GM19238 (cell line): ENCODE data around the gene SMCR8.
"Not testable (repeated sequence)": the region's sequence is repeated elsewhere in the genome, so short reads cannot be mapped to it uniquely, and the experiment has no call there.

Experiments
- DNase-seq: peaks from one replicate; pipeline ENCODE4 v3.0.0; 2011; ENCODE audit warnings: low spot score; ENCODE audit not compliant: insufficient read length

The SMCR8 gene

GRCh38 chr17:18315961-18316360 lies 868 bp downstream of the SMCR8 start:
- no peak for DNase-seq

DNA sequence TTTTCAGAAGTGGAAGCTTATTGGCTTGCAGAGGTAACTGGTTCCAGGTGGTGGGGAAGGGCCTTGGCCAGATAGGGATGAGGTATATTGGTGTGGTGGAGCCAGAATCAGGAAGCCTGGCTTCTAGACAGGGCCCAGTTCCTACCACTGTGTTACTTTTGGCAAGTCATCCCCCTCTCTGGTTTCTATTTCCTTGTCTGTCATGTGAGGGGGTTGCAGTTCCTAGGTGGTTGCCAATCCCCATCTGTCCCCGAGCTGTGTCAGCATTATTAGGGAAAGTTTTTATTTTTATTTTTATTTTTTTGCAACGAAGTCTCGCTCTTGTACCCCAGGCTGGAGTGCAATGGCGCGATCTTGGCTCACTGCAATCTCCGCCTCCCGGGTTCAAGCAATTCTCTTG lies 3.0 kb downstream of the SMCR8 start:
- no peak for DNase-seq

- DNase-seq = no peak
Measured at GRCh38 chr17:18318771-18319450, 3.8 kb downstream of the SMCR8 start.

GRCh38 chr17:18319604-18320256 lies 4.6 kb downstream of the SMCR8 start:
- DNase-seq = no peak

- no peak for DNase-seq
Measured at GRCh38 chr17:18320301-18320700, 5.2 kb downstream of the SMCR8 start.

DNA sequence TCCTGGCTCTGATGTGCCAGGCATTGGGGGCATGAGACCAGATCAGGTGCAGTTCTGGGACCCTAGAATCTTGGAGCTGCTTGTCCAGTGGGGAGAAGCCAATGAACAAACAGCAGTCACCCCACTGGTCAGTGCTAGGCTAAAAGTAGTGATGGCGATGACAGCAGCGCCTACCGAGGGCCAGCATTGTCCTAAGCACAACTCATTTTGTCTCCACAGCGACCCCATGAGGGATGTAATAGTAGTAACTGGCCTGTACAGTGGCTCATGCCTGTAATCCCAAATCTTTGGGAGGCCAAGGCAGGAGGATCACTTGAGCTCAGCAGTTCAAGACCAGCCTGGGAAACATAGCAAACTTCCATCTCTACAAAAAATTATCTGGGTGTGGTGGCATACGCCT lies 6.2 kb downstream of the SMCR8 start:
- DNase-seq = no peak

DNA sequence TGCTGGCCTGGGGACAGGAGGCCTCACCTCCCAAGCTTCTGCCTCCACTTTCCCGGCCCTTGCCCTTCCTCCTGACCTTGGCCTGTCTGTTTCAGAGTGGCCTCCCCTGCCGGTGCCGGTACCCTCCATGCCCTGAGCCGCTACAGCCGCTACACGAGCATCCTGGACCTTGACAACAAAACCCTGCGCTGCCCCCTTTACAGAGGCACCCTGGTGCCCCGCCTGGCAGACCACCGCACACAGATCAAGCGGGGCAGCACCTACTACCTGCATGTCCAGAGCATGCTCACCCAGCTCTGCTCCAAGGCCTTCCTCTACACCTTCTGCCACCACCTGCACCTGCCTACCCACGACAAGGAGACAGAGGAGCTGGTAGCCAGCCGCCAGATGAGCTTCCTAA lies 7.4 kb downstream of the SMCR8 start:
- DNase-seq = no peak

DNA sequence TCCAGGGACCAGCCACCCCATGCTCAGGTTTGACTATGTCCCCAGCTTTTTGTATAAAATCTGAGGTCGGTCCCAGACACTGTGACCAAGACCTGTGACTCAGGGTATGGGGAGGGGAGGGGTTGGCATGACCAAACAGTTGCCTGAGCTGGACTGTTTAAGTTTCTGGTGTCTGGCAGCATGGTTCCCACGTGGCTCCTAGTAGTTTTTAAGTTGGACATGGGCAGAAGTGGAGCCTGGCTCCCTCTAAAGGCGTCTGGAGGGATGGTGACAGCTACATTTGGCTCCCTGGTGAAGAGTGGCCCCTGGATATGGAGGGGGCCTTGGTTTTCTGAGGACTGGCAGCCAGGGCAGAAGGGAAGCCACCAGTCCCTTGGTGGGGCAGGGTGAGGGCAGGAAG lies 7.9 kb downstream of the SMCR8 start:
- DNase-seq = no peak

GRCh38 chr17:18323507-18324139 lies 8.5 kb downstream of the SMCR8 start:
- no peak for DNase-seq

GRCh38 chr17:18324140-18325050 lies 9.3 kb downstream of the SMCR8 start:
- no peak for DNase-seq

DNA sequence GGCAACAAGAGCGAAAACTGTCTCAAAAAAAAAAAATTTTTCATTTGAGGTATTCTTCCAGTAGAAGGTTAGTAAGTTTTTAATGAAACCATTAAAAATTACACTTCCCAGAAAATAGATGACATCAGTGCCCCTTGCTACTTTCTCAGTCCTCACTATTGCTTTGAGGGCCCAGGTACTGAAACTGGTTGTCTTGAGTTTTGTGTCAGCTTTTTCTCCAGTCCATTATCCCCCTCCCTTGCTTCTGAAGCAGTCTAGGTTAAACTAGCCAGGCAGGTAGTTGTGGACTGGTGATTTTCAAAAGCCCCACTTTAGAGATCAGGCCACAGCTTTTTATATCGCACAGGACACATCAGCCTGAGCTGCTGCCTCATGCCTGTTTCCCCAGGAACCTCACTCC lies 10.9 kb downstream of the SMCR8 start:
- no peak for DNase-seq

- DNase-seq = no peak
Measured at GRCh38 chr17:18326572-18326971, 11.5 kb downstream of the SMCR8 start.

DNA sequence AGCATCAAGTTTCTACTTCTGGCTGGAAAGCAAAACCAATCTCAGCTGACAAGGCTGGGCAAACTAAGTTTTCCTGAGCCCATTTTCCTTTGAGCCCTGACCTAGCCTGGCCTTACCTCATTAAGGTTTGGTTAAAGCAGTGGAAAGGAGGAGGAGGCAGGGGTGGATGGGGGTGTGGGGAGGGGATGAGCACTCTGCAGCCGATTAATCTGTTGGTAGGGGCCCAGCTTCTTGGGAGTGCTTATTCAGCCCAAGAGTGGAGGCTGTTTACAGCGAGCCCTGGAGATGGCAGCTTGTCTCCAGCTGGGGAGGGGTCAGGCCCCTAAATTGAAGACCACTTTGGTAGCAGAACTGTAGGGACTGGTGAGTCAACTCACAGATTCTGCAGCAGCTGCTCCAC lies 12.0 kb downstream of the SMCR8 start:
- DNase-seq = no peak

GRCh38 chr17:18327556-18327955 lies 12.5 kb downstream of the SMCR8 start:
- DNase-seq = no peak

DNA sequence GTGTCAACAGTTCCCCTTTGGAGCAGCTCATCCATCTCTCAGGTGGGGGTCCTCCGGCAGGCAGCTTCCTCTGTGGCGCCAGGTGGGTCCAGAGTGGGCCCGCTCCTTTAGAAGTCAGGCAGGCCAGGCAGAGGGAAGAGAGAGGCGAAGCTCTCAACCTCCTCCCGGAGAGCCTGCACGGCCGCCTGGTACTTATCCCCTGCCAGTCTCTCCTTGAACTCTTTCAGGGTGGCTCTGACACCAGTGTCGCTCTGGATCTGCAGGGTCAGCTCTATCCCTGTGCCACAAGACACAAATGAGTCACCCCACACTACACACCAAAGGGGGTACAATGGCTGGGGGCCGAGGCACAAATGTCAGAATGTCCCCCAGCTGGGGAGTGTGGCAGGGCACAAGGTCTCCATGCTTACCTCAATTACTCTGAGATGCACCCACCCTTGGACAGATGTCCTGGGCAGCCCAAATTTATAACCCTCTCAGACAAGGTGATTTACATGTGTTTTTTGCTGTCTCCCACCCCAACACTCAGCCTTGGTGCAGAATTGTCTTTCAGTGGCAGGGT lies 13.6 kb downstream of the SMCR8 start:
- no peak for DNase-seq

- no peak for DNase-seq
Measured at GRCh38 chr17:18331879-18332278, 16.8 kb downstream of the SMCR8 start.

DNA sequence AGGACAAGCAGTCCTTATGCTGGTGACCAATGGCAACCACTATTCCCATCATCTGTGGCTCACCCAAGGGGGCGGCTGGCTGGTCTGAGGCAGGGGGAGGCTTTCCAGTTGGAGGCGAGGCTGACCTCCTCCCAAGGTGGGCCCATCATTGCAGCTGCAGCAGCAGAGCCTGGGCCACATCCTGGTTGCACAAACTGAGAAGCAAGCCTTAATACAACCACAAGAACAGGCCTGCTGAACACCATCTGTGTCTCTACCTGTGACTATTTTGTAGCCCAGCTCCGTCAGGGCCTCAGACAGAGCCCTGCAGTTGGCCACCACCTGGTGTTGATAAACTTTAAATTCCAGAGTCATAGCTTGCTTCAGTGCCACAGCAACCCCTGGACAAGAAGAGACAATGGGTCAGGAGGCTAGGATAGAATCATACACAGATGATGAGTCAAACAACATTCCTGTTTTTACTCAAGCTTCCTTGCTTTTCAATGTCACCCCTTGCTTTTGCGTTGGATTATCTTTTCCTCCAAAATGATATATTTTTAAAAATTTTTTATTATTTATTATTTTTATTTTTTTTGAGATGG lies 17.9 kb downstream of the SMCR8 start:
- no peak for DNase-seq

DNA sequence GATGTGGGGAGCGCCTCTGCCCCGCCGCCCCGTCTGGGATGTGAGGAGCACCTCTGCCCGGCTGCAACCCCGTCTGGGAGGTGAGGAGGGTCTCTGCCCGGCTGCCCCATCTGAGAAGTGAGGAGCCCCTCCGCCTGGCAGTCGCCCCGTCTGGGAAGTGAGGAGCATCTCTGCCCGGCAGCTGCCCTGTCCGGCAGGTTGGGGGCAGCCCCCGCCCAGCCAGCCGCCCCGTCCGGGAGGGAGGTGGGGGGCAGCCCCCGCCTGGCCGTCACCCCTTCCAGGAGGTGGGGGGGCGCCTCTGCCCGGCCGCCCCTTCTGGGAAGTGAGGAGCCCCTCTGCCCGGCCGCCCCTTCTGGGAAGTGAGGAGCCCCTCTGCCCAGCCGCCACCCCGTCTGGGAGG lies 23.1 kb downstream of the SMCR8 start:
- DNase-seq = not testable (repeated sequence)

DNA sequence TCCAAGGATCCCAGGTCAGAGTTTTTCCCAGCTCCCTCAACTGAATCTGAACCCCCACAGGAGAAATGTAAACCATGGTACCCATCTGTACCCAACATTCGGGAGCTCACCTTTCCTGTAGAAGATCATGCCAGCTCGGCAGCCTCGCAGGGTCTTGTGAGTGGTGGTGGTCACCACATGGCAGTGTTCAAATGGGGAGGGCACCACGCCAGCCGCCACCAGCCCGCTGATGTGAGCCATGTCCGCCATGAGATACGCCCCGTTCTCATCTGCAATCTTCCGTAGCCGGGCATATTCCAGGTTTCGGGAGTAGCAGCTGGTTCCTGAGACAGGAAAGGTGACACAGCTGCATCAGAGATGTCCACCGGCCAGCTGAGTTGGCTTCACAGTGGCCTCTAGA lies 24.8 kb downstream of the SMCR8 start:
- no peak for DNase-seq

DNA sequence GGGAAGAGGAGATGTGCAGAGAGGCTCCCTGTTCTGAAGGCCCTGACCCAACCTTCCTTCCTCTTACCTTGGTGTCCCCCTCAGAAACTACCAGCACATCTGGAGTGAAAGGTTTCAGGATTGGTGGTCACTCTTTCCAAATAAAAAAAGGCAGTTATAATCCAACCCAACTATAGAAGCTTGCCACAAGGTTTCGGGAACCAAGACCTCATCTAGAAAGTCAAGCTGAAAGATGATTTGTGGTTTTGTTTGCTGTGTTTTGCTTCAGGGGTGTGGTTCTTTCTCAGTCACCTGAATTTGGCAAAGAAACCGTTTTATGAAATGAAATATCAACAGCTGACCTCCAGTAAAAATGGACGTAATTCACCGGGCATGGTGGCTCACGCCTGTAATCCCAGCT lies 28.9 kb downstream of the SMCR8 start:
- no peak for DNase-seq

GRCh38 chr17:18353541-18353940 lies 38.4 kb downstream of the SMCR8 start:
- no peak for DNase-seq
